OCI-M2 (cell line): ENCODE results near the gene GNAZ.
"Not testable (repeated sequence)": the region's sequence is repeated elsewhere in the genome, so short reads cannot be mapped to it uniquely, and the experiment has no call there.

Source experiments
- DNase-seq: peaks from one replicate; lab custom pipeline; 2025; ENCODE audit not compliant: unreplicated experiment; lab: John Stamatoyannopoulos, UW

The GNAZ gene

DNA sequence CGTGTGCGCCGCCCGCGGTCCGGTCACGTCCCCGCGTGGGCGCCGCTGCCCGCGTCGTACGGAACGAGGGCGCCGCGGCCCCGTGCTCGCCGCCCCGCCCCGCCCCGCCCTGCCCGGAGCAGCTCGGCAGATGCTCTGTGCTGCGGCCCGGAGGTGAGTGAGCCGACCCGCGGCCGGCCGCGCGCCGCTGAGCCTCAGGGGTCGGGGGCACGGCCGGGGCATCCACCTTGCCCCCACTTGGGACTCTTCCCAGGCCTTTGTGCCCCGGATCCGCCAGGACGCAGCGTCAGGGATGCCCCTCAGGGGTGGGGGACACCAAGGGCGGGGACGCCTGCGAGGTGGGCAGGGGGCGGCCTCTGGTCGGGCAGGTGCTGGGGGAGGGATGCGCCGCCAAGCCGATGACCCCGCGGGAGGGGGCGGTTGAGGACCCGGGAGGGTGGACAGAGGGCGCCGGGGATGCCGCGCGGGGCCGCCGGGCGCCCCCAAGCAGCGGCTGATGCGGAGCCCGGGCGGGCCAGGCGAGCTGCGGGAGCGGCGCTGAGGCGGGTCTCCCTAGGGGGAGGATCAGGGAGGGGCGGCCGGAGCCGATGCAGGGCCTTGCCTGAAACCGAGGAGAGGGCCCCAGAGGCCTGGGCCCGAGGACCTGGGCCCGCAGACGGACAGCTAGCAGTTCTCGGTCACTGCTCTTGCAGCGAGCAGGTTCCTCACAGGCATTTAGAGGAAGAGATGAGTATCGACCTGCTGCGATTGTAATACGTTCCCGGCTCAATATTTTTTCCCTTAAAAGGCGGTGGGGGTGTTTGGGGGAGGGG lies at the start of gene GNAZ:
Gene GNAZ (plus strand): TSS at position 102 of the 812 bp plus-strand sequence. CDS start 25,177 bp downstream, outside the sequence.
- DNase-seq: no peak

DNA sequence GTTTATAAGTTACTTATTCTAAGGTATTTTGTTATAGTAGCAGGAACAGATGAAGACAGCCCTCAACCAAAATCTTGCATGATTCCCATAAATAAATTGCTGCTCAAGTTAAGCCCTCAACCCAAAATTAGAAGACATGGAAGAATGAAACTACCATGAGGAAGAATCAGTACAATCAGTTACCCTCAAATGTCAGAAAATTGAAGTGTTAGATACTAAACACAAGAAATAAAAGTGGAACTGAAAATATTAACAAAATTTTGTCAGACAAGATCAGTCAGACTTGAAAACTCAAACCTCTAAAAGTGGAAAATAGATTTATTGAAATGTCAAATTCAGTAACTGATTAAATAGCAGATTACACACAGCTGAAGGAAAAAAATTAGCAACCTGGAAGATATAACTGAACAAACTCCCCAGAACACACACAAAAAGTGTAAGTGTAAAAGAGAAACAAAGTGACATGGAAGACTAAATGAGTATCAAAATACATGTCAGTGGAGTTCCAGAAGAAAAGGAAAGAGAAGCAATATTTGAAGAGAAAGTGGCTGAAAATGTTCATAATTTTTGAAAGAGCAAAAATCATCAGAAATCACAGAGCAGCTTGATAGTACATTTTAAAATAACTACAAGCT lies 49.5 kb upstream of the GNAZ start:
- no peak for DNase-seq

DNA sequence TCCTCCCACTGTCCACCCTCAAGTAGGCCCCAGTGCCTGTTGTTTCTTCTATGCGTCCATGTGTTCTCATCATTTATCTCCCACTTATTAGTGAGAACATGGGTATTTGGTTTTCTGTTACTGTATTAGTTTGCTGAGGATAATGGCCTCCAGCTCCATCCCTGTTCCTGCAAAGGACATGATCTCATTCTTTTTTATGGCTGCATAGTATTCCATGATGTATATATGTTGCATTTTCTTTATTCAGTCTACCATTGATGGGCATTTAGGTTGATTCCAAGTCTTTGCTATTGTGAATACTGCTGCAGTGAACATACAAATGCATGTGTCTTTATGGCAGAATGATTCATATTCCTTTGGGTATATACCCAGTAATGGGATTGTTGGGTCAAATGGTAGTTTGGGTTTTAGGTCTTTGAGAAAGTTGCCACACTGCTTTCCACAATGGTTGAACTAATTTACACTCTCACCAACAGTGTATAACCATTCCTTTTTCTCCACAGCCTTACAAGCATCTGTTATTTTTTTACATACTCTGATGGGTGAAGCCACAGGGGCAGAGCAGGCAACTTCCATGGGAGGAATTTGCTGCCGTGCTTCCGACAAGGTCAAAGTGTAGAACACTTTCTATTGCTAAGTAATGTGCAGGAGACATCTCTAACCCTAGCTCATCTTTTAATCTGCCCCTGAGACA lies 48.5 kb upstream of the GNAZ start:
- not testable (repeated sequence) for DNase-seq

DNA sequence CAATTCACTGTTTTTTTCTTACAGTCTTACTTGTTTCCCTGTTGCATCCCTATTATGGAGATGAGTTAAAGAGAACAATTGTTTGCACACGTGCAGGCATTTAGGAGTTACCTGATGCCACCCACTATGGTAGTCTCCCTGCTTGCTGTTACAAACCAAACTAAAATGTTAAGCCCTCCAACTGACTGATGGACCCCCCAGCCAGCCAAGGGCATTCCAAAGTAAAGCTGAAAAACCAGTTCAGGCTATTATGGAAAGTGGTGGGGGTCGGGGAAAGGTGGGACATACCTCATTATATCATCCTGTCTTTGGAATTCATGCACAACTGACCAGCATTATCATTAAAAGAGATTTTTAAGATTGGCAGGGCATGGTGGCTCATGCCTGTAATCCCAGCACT lies 47.0 kb upstream of the GNAZ start:
- no peak for DNase-seq

DNA sequence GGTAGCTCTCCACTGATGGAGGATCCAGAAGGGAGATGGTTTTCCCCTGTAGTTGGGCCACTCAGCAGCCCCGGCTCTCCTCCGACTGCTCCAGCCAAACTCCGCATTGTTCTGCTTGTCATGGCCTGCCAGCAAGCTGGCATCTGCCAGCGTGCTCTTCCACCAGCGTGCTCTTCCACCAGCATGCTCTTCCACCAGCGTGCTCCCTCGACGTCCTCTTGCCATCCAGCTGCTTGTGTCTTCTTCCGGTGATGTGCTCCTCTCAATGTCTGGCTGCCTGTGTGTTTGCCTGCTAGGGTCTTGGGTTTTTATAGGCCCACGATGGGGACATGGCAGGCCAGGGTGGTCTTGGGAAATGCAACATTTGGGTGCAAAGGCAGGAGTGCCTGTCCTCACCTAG lies 43.5 kb upstream of the GNAZ start:
- no peak for DNase-seq

DNA sequence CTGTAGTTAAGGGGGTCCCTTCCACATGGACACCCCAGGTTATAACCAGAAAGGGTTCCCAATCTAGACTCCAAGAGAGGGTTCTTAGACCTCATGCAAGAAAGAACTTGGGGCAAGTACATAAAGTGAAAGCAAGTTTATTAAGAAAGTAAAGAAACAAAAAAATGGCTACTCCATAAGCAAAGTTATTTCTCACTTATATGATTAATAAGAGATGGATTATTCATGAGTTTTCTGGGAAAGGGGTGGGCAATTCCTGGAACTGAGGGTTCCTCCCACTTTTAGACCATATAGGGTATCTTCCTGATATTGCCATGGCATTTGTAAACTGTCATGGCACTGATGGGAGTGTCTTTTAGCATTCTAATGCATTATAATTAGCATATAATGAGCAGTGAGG lies 42.5 kb upstream of the GNAZ start:
- DNase-seq: not testable (repeated sequence)

DNA sequence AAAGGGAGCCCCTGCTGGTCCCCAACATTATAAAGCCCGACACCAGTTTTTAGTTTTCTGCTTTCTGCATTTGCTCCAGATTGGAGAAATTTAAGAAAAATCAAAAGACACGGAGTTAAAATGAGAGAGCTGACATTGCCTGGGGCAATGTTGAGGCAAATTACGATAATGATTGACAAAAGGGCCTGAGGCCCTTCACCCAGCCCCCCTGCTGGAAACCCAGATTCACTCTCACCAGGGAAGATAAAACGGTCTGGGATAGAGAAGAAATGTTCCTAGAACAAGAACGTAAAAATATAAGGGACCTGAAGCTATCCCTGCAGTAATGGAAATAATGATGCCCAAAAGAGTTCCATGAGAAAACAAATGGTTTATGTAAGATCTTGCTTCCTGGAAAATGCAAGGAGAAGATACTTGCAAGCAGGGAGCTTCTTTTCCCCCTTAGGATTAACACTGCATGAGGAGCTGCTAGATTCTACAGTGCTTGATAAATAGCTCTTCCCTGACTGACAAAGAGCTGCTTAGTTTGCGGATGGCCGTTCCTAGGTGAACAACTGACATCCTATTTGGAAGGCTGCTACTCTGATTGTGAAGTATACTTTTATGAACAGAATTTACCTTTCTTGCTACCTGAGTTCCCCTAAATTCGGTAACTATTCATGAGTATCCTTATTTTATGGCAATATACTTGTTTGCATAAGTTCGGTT lies 40.6 kb upstream of the GNAZ start:
- DNase-seq: no peak

DNA sequence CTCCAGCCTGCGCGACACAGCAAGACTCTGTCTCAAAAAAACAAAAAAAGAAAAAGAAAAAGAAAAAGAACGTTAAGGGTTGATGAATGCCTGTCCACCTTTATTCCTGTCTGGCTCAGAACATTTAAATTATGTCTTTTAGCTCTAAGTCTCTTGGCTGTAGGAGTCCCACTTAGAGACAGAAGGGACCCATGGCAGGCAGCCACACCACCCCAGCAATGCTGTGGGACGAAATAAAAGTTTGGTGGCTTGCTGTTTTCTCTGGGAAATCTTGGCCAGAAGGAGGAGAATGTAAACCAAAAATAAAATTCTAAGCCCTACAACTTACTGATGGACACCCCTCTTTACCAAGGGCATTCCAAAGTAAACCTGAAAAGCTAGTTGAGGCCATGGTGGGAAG lies 38.9 kb upstream of the GNAZ start:
- DNase-seq: no peak

DNA sequence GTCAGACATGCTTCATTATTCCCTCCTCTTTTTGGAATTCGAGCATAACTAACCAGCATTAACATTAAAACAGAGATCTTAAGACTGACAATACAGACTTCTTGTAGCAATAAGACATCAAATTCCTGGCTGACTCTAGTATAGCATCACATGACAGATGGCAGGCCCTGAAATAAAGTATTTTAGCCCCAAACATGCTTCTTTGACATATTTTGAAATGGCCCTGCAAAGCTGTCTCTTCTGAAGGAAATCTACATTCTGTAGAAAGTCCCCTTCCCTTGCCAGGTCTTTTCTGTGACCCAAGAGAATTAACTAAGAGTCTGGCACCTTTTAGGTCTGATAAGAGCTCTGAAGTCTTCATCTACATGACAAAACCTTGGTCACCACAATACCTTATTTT lies 38.5 kb upstream of the GNAZ start:
- no peak for DNase-seq

DNA sequence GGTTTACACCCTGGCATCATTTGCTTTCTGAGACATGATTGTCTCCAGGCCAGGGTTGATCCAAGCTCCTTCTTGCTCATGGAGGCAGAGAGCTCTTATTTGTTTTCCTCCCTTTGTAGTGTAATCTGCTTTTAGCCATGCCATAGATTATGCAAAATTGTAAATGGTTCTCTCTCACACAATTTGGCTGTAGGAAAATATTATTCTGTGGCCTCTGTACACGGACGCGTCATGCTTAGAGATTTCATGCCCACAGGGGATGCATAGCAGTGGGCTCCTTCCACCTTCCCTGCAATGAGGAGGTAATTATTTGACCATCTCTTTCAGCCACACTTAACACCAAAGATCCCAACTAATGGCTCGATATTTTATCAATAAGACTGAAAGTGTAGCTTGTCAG lies 37.7 kb upstream of the GNAZ start:
- DNase-seq: no peak

DNA sequence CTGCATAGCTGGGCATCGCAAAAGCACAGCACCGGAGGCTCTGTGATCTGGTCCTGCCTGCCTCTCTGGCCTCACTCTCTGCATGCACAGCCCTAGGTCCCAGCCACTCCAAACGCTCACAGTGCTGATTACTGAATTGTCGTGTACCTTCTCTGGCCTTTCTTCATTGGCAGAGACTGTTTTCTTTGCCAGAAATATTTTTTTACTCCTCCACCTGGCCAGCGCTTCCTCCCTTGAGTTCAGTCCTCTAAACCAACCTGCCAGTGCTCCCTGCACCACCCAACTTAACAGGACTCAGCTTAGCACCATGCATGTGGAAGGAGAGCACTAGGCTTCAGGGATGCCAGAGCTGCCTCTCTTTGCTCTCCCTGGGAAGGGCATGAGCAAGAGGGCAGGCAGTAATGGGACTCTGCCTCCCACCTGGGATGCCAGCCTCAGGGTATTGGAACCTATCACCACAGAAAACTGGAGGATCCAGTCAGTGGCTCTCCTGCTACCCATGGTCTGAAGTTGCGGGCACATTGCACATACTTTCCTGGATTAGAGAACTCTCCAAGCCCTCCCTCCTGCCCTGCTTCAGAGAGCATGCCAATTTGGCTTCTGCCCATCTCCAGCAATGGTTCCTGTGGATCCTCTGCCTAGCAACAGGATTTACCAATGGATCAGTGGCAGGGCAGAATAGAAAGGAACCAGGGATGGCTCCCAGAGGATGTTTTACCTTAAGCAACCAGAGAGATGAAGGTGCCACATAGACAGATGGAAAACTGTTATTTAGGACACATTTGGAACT lies 37.0 kb upstream of the GNAZ start:
- no peak for DNase-seq

DNA sequence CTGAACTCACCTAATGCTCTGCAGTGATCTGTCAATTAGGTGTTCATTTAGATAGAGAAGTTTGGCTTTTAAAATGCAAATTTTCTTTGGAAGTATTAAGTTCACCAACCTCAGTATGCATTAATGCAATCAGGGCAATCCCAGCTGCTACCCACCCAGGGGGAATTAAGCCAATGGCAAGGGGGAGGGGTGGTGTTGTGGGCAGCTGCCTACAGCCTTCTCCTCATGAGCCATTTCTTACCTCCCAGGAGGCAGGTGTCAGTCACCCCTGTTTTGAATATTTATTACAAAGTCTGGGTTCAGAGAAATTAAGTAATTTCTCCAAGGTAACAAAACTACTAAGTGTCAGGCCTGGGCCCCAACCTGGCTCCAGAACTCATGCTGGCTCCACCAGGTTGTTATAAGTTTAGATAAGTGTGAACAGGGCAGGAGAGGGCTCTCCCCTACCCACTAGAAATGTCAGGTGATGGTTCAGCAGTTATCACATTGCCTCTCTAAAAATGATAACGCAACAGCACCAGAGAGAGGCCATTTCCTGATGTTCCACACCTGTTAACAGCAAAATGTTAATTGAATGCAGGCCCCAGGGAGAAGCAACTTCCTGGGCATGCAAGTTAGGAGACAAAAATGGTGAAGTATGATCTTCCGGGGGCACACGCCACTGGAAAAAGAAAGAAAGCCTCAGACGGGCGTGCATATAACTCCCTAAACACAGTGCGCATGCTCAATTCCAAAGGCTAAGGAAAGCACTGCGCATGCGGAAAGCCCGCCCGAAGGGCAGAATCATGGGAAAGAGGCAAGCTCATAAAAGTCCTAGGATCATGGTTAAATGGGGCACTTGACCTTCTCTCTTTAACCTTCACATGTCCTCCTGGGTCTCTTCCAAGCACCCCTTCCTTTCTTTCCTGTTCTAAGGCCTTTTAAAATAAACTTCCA lies 35.4 kb upstream of the GNAZ start:
- no peak for DNase-seq

DNA sequence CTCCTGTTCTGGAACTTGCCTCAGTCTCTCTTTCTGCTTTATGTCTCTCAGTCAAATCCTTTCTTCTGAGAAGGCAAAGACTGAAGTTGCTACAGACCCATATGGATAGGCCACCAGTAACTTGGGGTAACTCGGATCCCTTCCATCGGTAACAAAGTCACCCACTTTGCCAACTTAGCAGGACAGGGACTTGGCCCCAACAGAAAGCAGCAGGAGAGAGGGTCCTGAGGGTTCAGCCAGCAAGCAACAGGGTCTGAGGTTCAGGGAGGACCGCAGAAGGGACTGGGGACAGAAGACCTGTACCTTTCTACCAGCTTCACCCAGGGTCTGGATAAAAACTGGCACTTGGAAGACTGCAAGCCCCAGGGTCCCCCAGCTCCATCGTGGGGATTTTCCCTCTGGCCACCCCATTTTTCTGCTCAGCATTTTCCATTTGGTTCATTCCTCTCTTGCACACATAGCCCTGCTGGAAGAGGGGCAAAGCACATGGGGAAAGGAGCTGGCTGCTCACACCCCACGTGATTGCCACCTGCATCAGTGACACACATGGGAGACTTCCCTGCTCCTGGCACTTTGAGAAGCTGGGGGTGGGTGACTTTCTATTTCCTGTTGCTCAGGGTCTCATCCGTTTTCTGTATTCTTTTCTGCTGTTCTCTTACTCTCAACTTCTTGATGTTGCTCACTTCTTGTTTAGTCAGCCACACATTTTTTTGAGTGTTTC lies 34.6 kb upstream of the GNAZ start:
- no peak for DNase-seq

DNA sequence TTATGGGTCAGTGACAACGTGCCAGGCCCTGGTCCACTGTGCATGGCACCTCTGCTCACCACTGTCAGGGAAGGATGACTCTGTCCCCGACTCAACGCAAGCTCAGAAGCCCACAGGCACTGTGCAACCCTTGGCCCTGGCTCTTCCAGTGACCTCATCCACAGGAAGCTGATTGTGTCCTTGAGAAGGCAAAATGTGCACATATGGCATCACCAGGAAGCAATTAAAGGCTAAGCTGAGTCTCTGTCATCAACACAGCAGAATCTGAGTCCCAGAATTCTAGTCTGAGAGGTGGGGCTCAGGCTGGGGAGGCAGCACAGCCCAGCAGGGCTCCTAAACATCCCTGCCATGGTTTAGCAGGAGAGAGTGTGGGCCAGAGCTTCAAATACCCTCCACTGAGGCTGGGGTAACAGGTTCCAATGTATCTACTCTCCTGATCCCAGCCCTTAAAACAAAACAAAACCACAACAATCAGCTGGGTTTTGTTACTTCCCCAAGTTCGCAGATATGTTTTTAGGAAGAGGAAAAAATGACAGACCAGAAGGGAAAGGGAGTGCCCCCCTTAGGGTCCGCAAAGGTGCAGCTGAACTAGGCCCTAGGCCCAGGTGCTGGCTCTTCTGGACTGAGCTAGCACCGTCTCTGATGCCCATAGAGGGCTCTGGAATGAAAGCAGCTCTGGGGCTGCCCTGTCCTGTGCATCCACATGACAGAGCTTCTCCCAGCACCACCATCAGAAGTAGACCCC lies 33.5 kb upstream of the GNAZ start:
- DNase-seq: no peak

DNA sequence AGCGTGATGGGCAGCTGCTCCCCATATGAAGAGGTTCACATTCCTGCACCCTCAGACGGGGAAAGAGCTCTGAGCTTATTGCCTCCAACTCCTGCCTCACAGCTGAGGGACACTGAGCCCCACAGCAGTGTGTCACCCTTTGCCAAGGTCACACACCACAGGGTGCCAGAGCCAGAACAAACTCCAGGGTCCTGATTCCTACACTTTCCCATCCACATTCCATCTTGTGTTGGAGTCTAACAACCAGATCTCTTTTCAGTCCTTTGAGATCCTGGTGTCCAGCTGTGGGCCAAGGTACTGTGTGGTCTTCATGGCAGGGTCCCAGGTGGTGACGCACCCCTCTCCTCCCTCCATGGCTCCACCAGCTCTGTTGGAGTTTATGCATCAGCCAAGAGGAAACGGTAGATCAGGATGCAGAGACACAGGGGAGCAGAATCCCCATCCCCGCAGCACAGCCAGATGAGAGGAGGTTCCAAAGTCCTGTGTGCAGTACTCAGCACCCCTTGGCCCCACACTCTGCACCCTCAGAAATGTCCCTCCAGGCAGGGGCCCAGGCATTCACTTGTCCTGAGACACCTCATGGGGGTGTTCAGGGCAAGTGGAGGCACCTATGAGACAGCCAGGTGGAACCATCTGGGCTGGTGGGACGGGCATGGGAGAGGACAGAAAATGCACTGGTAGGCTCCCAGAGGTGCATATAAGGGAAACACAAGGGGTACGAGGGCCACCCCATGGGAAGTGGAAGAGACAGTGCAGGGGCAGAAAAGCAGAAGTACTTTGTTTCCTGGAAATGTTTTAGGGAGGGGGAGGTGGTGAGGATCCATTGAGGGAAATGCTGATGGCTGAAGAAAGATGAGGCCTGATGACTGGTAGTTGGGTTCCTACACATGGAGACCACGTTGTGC lies 32.6 kb upstream of the GNAZ start:
- no peak for DNase-seq

DNA sequence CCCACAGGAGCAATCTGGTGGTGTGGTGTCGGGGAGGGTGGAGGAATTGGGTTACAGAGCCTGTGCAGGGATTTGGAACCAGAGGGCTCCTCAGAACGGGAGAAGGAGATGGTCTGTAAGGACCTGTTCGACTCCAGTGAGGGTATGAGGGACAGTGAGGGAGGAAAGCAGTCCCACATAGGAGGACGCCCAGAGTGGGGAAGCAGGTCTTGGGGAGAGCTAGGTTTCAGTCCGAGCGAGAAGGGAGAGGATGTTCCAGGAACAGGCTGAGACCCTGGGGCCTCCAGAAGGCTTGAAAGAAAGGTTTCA lies 32.0 kb upstream of the GNAZ start:
- no peak for DNase-seq

DNA sequence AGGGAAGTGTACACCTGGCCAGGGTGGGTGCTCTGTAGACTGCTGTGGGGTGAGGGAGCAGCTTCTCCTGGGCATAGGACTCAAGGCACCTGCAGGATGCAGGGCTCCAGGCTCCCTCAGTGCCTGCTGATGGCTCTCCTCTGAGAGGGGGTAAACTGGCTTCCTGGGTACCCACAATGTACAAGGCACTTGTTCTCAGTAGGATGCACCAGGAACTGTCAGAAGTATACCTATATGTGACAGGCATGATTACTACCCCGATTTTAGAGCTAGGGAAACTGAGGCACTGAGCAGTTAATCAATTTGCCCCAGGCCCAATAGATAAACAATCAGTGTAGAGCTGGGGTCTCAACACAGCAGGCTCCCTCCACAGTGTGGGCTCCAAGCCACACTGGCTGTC lies 31.4 kb upstream of the GNAZ start:
- DNase-seq: no peak
